ENCODE data around the gene DCAF8L1.

DNA sequence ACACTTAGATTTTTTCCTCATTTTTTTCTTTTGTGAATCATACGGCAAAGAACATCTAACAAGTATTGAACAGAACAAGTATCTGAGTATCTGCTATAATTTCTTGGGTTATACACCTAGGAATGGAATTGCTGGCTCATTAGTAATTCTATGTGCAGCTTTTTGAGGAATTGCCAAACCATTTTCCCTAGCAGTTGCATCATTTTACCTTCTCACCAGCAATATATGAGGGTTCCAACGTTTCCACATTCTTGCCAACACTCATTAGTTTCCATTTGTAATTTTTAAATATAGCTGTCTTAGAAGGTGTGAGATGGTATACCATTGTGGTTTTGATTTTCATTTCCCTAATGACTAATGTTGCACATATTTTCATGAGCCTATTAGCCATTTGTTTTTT, 41.1 kb upstream of the DCAF8L1 start:
- TF ChIP-seq, protein P1, sequence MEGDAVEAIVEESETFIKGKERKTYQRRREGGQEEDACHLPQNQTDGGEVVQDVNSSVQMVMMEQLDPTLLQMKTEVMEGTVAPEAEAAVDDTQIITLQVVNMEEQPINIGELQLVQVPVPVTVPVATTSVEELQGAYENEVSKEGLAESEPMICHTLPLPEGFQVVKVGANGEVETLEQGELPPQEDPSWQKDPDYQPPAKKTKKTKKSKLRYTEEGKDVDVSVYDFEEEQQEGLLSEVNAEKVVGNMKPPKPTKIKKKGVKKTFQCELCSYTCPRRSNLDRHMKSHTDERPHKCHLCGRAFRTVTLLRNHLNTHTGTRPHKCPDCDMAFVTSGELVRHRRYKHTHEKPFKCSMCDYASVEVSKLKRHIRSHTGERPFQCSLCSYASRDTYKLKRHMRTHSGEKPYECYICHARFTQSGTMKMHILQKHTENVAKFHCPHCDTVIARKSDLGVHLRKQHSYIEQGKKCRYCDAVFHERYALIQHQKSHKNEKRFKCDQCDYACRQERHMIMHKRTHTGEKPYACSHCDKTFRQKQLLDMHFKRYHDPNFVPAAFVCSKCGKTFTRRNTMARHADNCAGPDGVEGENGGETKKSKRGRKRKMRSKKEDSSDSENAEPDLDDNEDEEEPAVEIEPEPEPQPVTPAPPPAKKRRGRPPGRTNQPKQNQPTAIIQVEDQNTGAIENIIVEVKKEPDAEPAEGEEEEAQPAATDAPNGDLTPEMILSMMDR (conservative IDR thresholded peaks at IDR 0.05; ENCODE audit: low read length) = no peak
- TF ChIP-seq EZH2phosphoT487 (IDR thresholded peaks at IDR 0.05; ENCODE audit: borderline replicate concordance, low read depth, low read length) = no peak

Measured in OCI-LY7 (cell line).